PC-3 (cell line): Measurements from ENCODE around the gene DNM1. TPM values are rescaled to one million over a fixed set of nuclear protein-coding genes. Genes with fewer than 3 reads are reported as not detected.

Experiments
- ATAC-seq: fragments of 200-7000 bp; cut with Tn5 transposase; 2 replicates; pipeline ENCODE4 v1.9.1; 2020; ENCODE audit warnings: mild to moderate bottlenecking, moderate library complexity
- BruUV-seq: library from RNA; stranded (reverse); fragments of 400-500 nt; replicated peaks from 2 replicates; lab custom pipeline; 2021; lab: Mats Ljungman, UMichigan
- CTCF ChIA-PET: fragments of 300-600 bp; sonication (Branson Sonifier 250); formaldehyde crosslinking; loops from one replicate; lab custom pipeline; 2022; ENCODE audit warnings: antibody characterized with exemption; lab: Charles Lee
- POLR2A ChIA-PET: fragments of 300-600 bp; sonication (Branson Sonifier 250); formaldehyde crosslinking; loops from one replicate; lab custom pipeline; 2022; ENCODE audit warnings: antibody characterized with exemption; ENCODE audit not compliant: unreplicated experiment; lab: Charles Lee
- DNase-seq: peaks from one replicate; pipeline ENCODE4 v3.0.0-alpha.2; 2015
- H2AFZ ChIP-seq: fragments of 300-600 bp; sonication (generic); 2 replicates; pipeline ENCODE4 v1.6.0; 2016; ENCODE audit warnings: antibody characterized with exemption, low read length
- H3F3A ChIP-seq: fragments of 300-600 bp; sonication (generic); one replicate; pipeline ENCODE4 v1.6.0; 2017; ENCODE audit warnings: antibody characterized with exemption, low read length, control low read depth, mild to moderate bottlenecking; ENCODE audit not compliant: unreplicated experiment
- H3K27ac ChIP-seq: fragments of 300-600 bp; sonication (generic); 2 replicates; pipeline ENCODE4 v1.5.1; 2016; ENCODE audit warnings: mild to moderate bottlenecking, low read length
- H3K27me3 ChIP-seq: fragments of 300-600 bp; sonication (generic); 2 replicates; pipeline ENCODE4 v1.6.1; 2016; ENCODE audit warnings: low read length, mixed read lengths
- H3K36me3 ChIP-seq: fragments of 300-600 bp; sonication (generic); 2 replicates; pipeline ENCODE4 v1.6.1; 2016; ENCODE audit warnings: low read depth, mixed run types, low read length, mixed read lengths
- H3K4me1 ChIP-seq: fragments of 300-600 bp; sonication (generic); 2 replicates; pipeline ENCODE4 v1.5.1; 2016; ENCODE audit warnings: low read length; ENCODE audit not compliant: insufficient read depth
- H3K4me2 ChIP-seq: fragments of 300-600 bp; sonication (generic); 2 replicates; pipeline ENCODE4 v1.6.0; 2016; ENCODE audit warnings: low read length
- H3K4me3 ChIP-seq: fragments of 300-600 bp; sonication (generic); 2 replicates; pipeline ENCODE4 v1.5.1; 2016; ENCODE audit warnings: mild to moderate bottlenecking, low read length, mixed read lengths
- H3K79me2 ChIP-seq: fragments of 300-600 bp; sonication (generic); 2 replicates; pipeline ENCODE4 v1.6.1; 2017; ENCODE audit warnings: low read length, mixed read lengths
- H3K9ac ChIP-seq: fragments of 300-600 bp; sonication (generic); 2 replicates; pipeline ENCODE4 v1.6.0; 2016; ENCODE audit warnings: mild to moderate bottlenecking, low read length
- H3K9me2 ChIP-seq: fragments of 300-600 bp; sonication (generic); replicated peaks from 2 replicates; pipeline ENCODE4 v1.6.1; 2016; ENCODE audit warnings: mixed run types, low read length, mixed read lengths
- H3K9me3 ChIP-seq: fragments of 300-600 bp; sonication (generic); 2 replicates; pipeline ENCODE4 v1.6.1; 2016; ENCODE audit warnings: low read length, mixed read lengths
- H4K20me1 ChIP-seq: fragments of 300-600 bp; sonication (generic); 2 replicates; pipeline ENCODE4 v1.6.1; 2016; ENCODE audit warnings: low read length, mixed read lengths
- EZH2 ChIP-seq: fragments of 300-600 bp; sonication (generic); IDR thresholded peaks from one replicate; pipeline ENCODE4 v1.6.1; 2017; ENCODE audit warnings: antibody characterized with exemption, mild to moderate bottlenecking, low read length; ENCODE audit not compliant: unreplicated experiment
- EZH2phosphoT487 ChIP-seq: fragments of 300-600 bp; sonication (generic); IDR thresholded peaks from 2 replicates; pipeline ENCODE4 v1.6.1; 2018; ENCODE audit warnings: mild to moderate bottlenecking, antibody characterized with exemption, low read length, borderline replicate concordance
- intact Hi-C: fragments of 100-400 bp; cut with micrococcal nuclease; formaldehyde crosslinking; loops from 2 replicates; pipeline ENCODE4 v1.9.0; 2023
- total RNA-seq: library from RNA; depleted of rRNA; stranded (reverse); fragments of >200 nt; gene quantifications from 2 replicates; pipeline ENCODE4 v1.2.3, GENCODE V29; 2014
- TF ChIP-seq, protein P1 (sequence below): fragments of 300-600 bp; sonication (generic); conservative IDR thresholded peaks from 2 replicates; pipeline ENCODE4 v1.5.1; 2017; ENCODE audit warnings: antibody characterized with exemption, low read depth, mild to moderate bottlenecking, low read length

The DNM1 gene
- total RNA-seq, 1 experiment from 2014 or later: 24.1 TPM

- H3K36me3 ChIP-seq: no peaks in the 10 kb centered on the region
- H3K27me3 ChIP-seq: no peaks in the 10 kb centered on the region
- H3K79me2 ChIP-seq: peaks cover 12% of the 10 kb centered on the region; the same call in 1 of the 2 replicates
- ATAC-seq: no peak
- ChIA-PET POLR2A (no interaction called here), CTCF (interaction anchor here (0.6 kb wide), 1 partner anchor 11 kb away, joined by 7 read pairs; no protein-coding TSS in a partner anchor)
- peaks cover 5% of the 10 kb centered on the region; the same call in 1 of the 2 replicates for H3K4me1 ChIP-seq
- no peak overlapping the region for H3K27ac ChIP-seq
- no peaks in the 10 kb centered on the region for H3K9me3 ChIP-seq
- no peaks in the 10 kb centered on the region for H3K9me2 ChIP-seq
- H3K4me2 ChIP-seq: no peak overlapping the region
- no TSS peak for BruUV-seq
- no peak overlapping the region for H3K4me3 ChIP-seq
- no peak for DNase-seq
- no peak overlapping the region for H2AFZ ChIP-seq
- H3K9ac ChIP-seq: no peak overlapping the region
- intact Hi-C loops: loop anchor here (10.0 kb wide), 1 partner anchor 48 kb away; no protein-coding TSS in a partner anchor
- H3F3A ChIP-seq: no peaks in the 10 kb centered on the region
- H4K20me1 ChIP-seq: no peaks in the 10 kb centered on the region
- no peak for TF ChIP-seq EZH2phosphoT487
- TF ChIP-seq, protein P1, sequence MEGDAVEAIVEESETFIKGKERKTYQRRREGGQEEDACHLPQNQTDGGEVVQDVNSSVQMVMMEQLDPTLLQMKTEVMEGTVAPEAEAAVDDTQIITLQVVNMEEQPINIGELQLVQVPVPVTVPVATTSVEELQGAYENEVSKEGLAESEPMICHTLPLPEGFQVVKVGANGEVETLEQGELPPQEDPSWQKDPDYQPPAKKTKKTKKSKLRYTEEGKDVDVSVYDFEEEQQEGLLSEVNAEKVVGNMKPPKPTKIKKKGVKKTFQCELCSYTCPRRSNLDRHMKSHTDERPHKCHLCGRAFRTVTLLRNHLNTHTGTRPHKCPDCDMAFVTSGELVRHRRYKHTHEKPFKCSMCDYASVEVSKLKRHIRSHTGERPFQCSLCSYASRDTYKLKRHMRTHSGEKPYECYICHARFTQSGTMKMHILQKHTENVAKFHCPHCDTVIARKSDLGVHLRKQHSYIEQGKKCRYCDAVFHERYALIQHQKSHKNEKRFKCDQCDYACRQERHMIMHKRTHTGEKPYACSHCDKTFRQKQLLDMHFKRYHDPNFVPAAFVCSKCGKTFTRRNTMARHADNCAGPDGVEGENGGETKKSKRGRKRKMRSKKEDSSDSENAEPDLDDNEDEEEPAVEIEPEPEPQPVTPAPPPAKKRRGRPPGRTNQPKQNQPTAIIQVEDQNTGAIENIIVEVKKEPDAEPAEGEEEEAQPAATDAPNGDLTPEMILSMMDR: no peak
- TF ChIP-seq EZH2: no peak
Observed at GRCh38 chr9:128206916-128207910, 4.0 kb downstream of the DNM1 start.

GRCh38 chr9:128208386-128208785 lies 5.2 kb downstream of the DNM1 start:
- BruUV-seq: no TSS peak
- H3K4me1 ChIP-seq: peaks cover 5% of the 10 kb centered on the region; the same call in 1 of the 2 replicates
- H2AFZ ChIP-seq: no peak overlapping the region
- H3K27me3 ChIP-seq: no peaks in the 10 kb centered on the region
- ATAC-seq (no peak), DNase-seq (no peak)
- no peak overlapping the region for H3K27ac ChIP-seq
- POLR2A ChIA-PET: no interaction called here
- H3K9ac ChIP-seq: no peak overlapping the region
- H4K20me1 ChIP-seq: no peaks in the 10 kb centered on the region
- no peaks in the 10 kb centered on the region for H3K9me2 ChIP-seq
- peaks cover 12% of the 10 kb centered on the region; the same call in 1 of the 2 replicates for H3K79me2 ChIP-seq
- H3K36me3 ChIP-seq: no peaks in the 10 kb centered on the region
- H3F3A ChIP-seq: no peaks in the 10 kb centered on the region
- intact Hi-C loops: loop anchor here (10.0 kb wide), 1 partner anchor 46 kb away; no protein-coding TSS in a partner anchor
- CTCF ChIA-PET: interaction anchor here (0.7 kb wide), 1 partner anchor 293 kb away, joined by 5 read pairs; no protein-coding TSS in a partner anchor
- H3K4me3 ChIP-seq: no peak overlapping the region
- no peak for TF ChIP-seq EZH2phosphoT487
- TF ChIP-seq, protein P1: no peak
- no peak for TF ChIP-seq EZH2
- no peak overlapping the region for H3K4me2 ChIP-seq
- H3K9me3 ChIP-seq: no peaks in the 10 kb centered on the region
